Measurements from ENCODE around the gene UGCG. TPM values are rescaled to one million over a fixed set of nuclear protein-coding genes. Genes with fewer than 3 reads are reported as not detected.

The UGCG gene
- total and polyA plus RNA-seq, 2 donors (not counting 1 experiment from before 2014, with no cell fraction given) = 23.9 to 53.5 TPM

DNA sequence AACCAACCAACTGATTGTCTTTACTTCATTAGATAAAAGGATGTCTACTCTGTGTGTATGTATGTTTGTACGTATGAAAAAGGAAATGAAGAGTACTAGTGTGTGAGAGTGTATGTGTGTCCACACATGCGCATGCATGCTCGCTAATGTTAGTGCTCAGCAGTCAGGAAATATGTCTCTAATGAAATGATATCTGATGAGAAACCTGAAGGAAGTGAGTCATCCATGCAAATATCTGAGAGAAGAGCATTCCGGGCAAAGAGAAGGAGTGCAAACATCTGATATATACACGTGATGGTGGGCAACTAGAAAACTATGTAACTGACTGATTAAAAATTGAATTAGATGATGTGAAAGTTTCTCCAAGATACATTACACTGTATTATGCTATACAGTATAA lies 29.6 kb upstream of the UGCG start:
- Mint-ChIP-seq H3K27me3 (no peaks in the 10 kb centered on the region), H3K4me1 (peaks cover 3% of the 10 kb centered on the region), H3K4me3 (no peak overlapping the region), H3K27ac (no peak overlapping the region), H3K9me3 (ENCODE audit: insufficient read depth) (peaks cover 5% of the 10 kb centered on the region)
- TF ChIP-seq, protein P1, sequence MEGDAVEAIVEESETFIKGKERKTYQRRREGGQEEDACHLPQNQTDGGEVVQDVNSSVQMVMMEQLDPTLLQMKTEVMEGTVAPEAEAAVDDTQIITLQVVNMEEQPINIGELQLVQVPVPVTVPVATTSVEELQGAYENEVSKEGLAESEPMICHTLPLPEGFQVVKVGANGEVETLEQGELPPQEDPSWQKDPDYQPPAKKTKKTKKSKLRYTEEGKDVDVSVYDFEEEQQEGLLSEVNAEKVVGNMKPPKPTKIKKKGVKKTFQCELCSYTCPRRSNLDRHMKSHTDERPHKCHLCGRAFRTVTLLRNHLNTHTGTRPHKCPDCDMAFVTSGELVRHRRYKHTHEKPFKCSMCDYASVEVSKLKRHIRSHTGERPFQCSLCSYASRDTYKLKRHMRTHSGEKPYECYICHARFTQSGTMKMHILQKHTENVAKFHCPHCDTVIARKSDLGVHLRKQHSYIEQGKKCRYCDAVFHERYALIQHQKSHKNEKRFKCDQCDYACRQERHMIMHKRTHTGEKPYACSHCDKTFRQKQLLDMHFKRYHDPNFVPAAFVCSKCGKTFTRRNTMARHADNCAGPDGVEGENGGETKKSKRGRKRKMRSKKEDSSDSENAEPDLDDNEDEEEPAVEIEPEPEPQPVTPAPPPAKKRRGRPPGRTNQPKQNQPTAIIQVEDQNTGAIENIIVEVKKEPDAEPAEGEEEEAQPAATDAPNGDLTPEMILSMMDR (IDR thresholded peaks at IDR 0.05) = no peak
- TF ChIP-seq EZH2 (IDR thresholded peaks at IDR 0.05; ENCODE audit: borderline replicate concordance, insufficient read depth, low read depth, low read length, poor library complexity, severe bottlenecking) = no peak
- ChIA-PET POLR2A (no interaction called here), CTCF (no interaction called here)
- Histone ChIP-seq H3K4me2 (replicated peaks; ENCODE audit: low read depth, low read length, poor library complexity, severe bottlenecking) (no peak overlapping the region), H3K27me3 (replicated peaks in 1 of 4; ENCODE audit: control extremely low read depth in 1 of 4, control insufficient read depth in 3 of 4, insufficient read depth in 4 of 4, low read length in 3 of 4) (no peaks in the 10 kb centered on the region), H4K20me1 (ENCODE audit: control insufficient read depth, insufficient read depth, low read length, poor library complexity, severe bottlenecking) (no peaks in the 10 kb centered on the region), H3K9ac (ENCODE audit: low read length) (no peak overlapping the region), H3K4me1 (ENCODE audit: control insufficient read depth in 2 of 2, insufficient read depth in 2 of 2, low read length in 2 of 2) (no peaks in the 10 kb centered on the region), H3K79me2 (ENCODE audit: control insufficient read depth, insufficient read depth, low read length) (no peaks in the 10 kb centered on the region), H3K27ac (ENCODE audit: low read length in 2 of 2) (no peak overlapping the region), H3K9me3 (ENCODE audit: control extremely low read depth in 1 of 3, control insufficient read depth in 2 of 3, insufficient read depth in 1 of 3, low read length in 2 of 3) (peaks cover 0 to 6% (median 0%) of the 10 kb centered on the region in 3 donors), H2AFZ (ENCODE audit: insufficient read depth, low read depth, low read length, poor library complexity, severe bottlenecking) (no peak overlapping the region), H3K36me3 (replicated peaks in 1 of 2; ENCODE audit: control extremely low read depth in 1 of 2, control insufficient read depth in 1 of 2, extremely low read depth in 1 of 2, insufficient read depth in 2 of 2, low read length in 1 of 2) (no peaks in the 10 kb centered on the region), H3K4me3 (ENCODE audit: control extremely low read depth in 1 of 5, extremely low read depth in 1 of 5, insufficient read depth in 1 of 5, low read depth in 2 of 5, low read length in 4 of 5) (no peak overlapping the region)
- intact Hi-C loops (cut with micrococcal nuclease) = no loop called here
- 68% methylated on average over 3 of the region's 5 CpGs for WGBS (ENCODE audit: insufficient coverage)
- DNase-seq = no peak
- ATAC-seq (ENCODE audit: low read depth) = no peak

DNA sequence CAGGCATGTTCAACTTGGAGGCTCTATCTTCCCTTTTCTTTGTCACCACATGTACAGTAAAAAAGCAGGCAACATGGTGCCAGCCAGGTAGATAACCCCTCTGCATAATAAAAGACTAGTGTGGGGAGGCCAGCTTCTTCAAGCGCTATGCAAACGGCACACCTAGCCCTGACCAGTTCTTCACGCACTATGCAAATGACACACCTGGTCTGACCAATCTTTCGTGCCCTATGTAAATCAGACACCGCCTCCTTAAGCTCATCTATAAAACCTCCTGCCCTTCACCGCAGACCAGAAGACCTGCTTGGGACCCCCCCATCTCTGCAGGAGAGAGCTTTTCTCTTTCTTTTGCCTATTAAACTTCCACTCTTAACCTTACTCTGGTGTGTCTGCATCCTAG lies 28.1 kb upstream of the UGCG start:
- Histone ChIP-seq H4K20me1 (ENCODE audit: control insufficient read depth, insufficient read depth, low read length, poor library complexity, severe bottlenecking) (no peaks in the 10 kb centered on the region), H2AFZ (ENCODE audit: insufficient read depth, low read depth, low read length, poor library complexity, severe bottlenecking) (no peak overlapping the region), H3K36me3 (replicated peaks in 1 of 2; ENCODE audit: control extremely low read depth in 1 of 2, control insufficient read depth in 1 of 2, extremely low read depth in 1 of 2, insufficient read depth in 2 of 2, low read length in 1 of 2) (no peaks in the 10 kb centered on the region), H3K27ac (ENCODE audit: low read length in 2 of 2) (no peak overlapping the region), H3K4me1 (ENCODE audit: control insufficient read depth in 2 of 2, insufficient read depth in 2 of 2, low read length in 2 of 2) (no peaks in the 10 kb centered on the region), H3K4me3 (ENCODE audit: control extremely low read depth in 1 of 5, extremely low read depth in 1 of 5, insufficient read depth in 1 of 5, low read depth in 2 of 5, low read length in 4 of 5) (no peak overlapping the region), H3K9ac (ENCODE audit: low read length) (no peak overlapping the region), H3K4me2 (replicated peaks; ENCODE audit: low read depth, low read length, poor library complexity, severe bottlenecking) (no peak overlapping the region), H3K27me3 (replicated peaks in 1 of 4; ENCODE audit: control extremely low read depth in 1 of 4, control insufficient read depth in 3 of 4, insufficient read depth in 4 of 4, low read length in 3 of 4) (no peaks in the 10 kb centered on the region), H3K9me3 (ENCODE audit: control extremely low read depth in 1 of 3, control insufficient read depth in 2 of 3, insufficient read depth in 1 of 3, low read length in 2 of 3) (peaks cover 0 to 4% (median 0%) of the 10 kb centered on the region in 3 donors), H3K79me2 (ENCODE audit: control insufficient read depth, insufficient read depth, low read length) (no peaks in the 10 kb centered on the region)
- intact Hi-C loops (cut with micrococcal nuclease) = no loop called here
- ChIA-PET CTCF (no interaction called here), POLR2A (no interaction called here)
- no peak overlapping the region for H3K4me3 Mint-ChIP-seq
- WGBS (ENCODE audit: insufficient coverage) = 93% methylated on average over 5 of the region's 6 CpGs
- no peaks in the 10 kb centered on the region for H3K27me3 Mint-ChIP-seq
- no peak for ATAC-seq (ENCODE audit: low read depth)
- no peak for DNase-seq
- H3K27ac Mint-ChIP-seq = no peak overlapping the region
- peaks cover 3% of the 10 kb centered on the region for H3K4me1 Mint-ChIP-seq
- no peak for TF ChIP-seq EZH2 (IDR thresholded peaks at IDR 0.05; ENCODE audit: borderline replicate concordance, insufficient read depth, low read depth, low read length, poor library complexity, severe bottlenecking)
- TF ChIP-seq, protein P1 (IDR thresholded peaks at IDR 0.05) = no peak
- H3K9me3 Mint-ChIP-seq (ENCODE audit: insufficient read depth) = peaks cover 5% of the 10 kb centered on the region

Measured in B cell (primary cell).